GM15510 (cell line): ENCODE measurements around the gene SLC44A3.

Experiments
- POLR2A ChIP-seq: IDR thresholded peaks from 3 replicates; pipeline ENCODE4 v1.6.1; 2011; ENCODE audit warnings: borderline replicate concordance; ENCODE audit not compliant: insufficient read length; ENCODE audit errors: extremely low read depth

The SLC44A3 gene

GRCh38 chr1:94807742-94808491 is 12.2 kb upstream of the SLC44A3 start:
- TF ChIP-seq POLR2A: no peak

GRCh38 chr1:94808669-94809068 is 11.5 kb upstream of the SLC44A3 start:
- TF ChIP-seq POLR2A: no peak

GRCh38 chr1:94812985-94813384 is 7.2 kb upstream of the SLC44A3 start:
- TF ChIP-seq POLR2A: no peak

- no peak for TF ChIP-seq POLR2A
Measured at GRCh38 chr1:94816030-94816429, 4.1 kb upstream of the SLC44A3 start.

GRCh38 chr1:94817712-94818111 is 2.4 kb upstream of the SLC44A3 start:
- TF ChIP-seq POLR2A: no peak

- TF ChIP-seq POLR2A: no peak
Measured at GRCh38 chr1:94819238-94819944, 766 bp upstream of the SLC44A3 start.

- no peak for TF ChIP-seq POLR2A
Measured at GRCh38 chr1:94820936-94821335, 779 bp downstream of the SLC44A3 start.

- TF ChIP-seq POLR2A: no peak
Measured at GRCh38 chr1:94821636-94822305, 1.6 kb downstream of the SLC44A3 start.

GRCh38 chr1:94823116-94823515 is 3.0 kb downstream of the SLC44A3 start:
- TF ChIP-seq POLR2A: no peak

GRCh38 chr1:94825936-94826335 is 5.8 kb downstream of the SLC44A3 start:
- no peak for TF ChIP-seq POLR2A

GRCh38 chr1:94827434-94827833 is 7.3 kb downstream of the SLC44A3 start:
- TF ChIP-seq POLR2A: no peak

GRCh38 chr1:94828251-94828650 is 8.1 kb downstream of the SLC44A3 start:
- no peak for TF ChIP-seq POLR2A

GRCh38 chr1:94831641-94832040 is 11.5 kb downstream of the SLC44A3 start:
- no peak for TF ChIP-seq POLR2A

GRCh38 chr1:94832446-94832845 is 12.3 kb downstream of the SLC44A3 start:
- TF ChIP-seq POLR2A: no peak

- TF ChIP-seq POLR2A: no peak
Measured at GRCh38 chr1:94832931-94833585, 12.9 kb downstream of the SLC44A3 start.
